Psoas muscle (tissue), 8 donors: ENCODE data around the gene LMTK2. TPM values are rescaled to one million over a fixed set of nuclear protein-coding genes. Genes with fewer than 3 reads are reported as not detected.
A peak's percentile ranks its signal among the peaks of the same experiment; 100 is the strongest.

Experiments
- ATAC-seq, 4 donors: fragments of 200-7000 bp; cut with Tn5 transposase; one replicate each; pipeline ENCODE4 v1.9.1; 2020; ENCODE audit warnings: moderate library complexity in 3 of 4, mild to moderate bottlenecking in 2 of 4
- DNase-seq, 2 donors: peaks; one replicate each; pipeline ENCODE4 v3.0.0-alpha.2; 2020
- H3K27ac ChIP-seq: fragments of 200-600 bp; one replicate; pipeline ENCODE4 v1.8.0; 2022
- H3K27me3 ChIP-seq, 3 donors: fragments of 200-600 bp in 1 of 3; one replicate each; pipeline versions ENCODE4 v1.6.1 to v1.8.0; 2013 to 2022; ENCODE audit warnings: low read length in 2 of 3, mild to moderate bottlenecking in 2 of 3, moderate library complexity in 1 of 3; ENCODE audit not compliant: insufficient read depth in 3 of 3
- H3K36me3 ChIP-seq, 2 donors: fragments of 200-600 bp in 1 of 2; one replicate each; pipeline versions ENCODE4 v1.6.1 to v1.8.0; 2013 to 2022; ENCODE audit warnings: low read depth in 1 of 2, mild to moderate bottlenecking in 1 of 2, moderate library complexity in 1 of 2; ENCODE audit not compliant: insufficient read depth in 1 of 2
- H3K4me1 ChIP-seq: fragments of 200-600 bp; one replicate; pipeline ENCODE4 v1.8.0; 2022
- H3K4me3 ChIP-seq: fragments of 200-600 bp; one replicate; pipeline ENCODE4 v1.8.0; 2022; ENCODE audit warnings: mild to moderate bottlenecking
- H3K9me3 ChIP-seq: fragments of 200-600 bp; one replicate; pipeline ENCODE4 v1.8.0; 2022
- CTCF ChIP-seq: fragments of 200-600 bp; IDR thresholded peaks from one replicate; pipeline ENCODE4 v1.8.0; 2022; ENCODE audit warnings: antibody characterized with exemption
- WGBS, 3 donors: extraction: QIAGEN DNeasy Blood & Tissue Kit; methylation state at CpG; one replicate each; pipeline versions ENCODE4 v1.1.6 to v1.1.7; 2013; 5-methylcytosine and 5-hydroxymethylcytosine counted together
- intact Hi-C, 2 donors: fragments of 100-400 bp; cut with DNase I; formaldehyde crosslinking; loops; one replicate each; pipeline versions ENCODE4 v1.11.0 to v1.14.2; 2022
- polyA plus RNA-seq, 3 donors: library from polyadenylated mRNA; stranded (reverse); fragments of 200-250 nt; gene quantifications; one replicate each; pipeline ENCODE4 v1.2.3, GENCODE V29; 2013
- total RNA-seq, 4 donors: library from RNA; stranded (reverse); fragmentation: NEBNext Ultra II Directional in 2 of 4; extraction: Animal tissue kit (Norgen Biotek cat#: 25700) in 2 of 4; gene quantifications; one replicate each; pipeline versions ENCODE4 v1.2.1 to v1.2.4, GENCODE V29; 2021 to 2023
- donor health status: healthy with polysubstance abuse.
- donor health status: DM: no; HTN: no; CAD: no; lungs with moderate emphysema.
- donor health status: Bipolar disorder and iron deficiency.
- donor health status: healthy.
- donor health status: DM: yes; HTN: yes; CAD: no.
- donor health status: DM: no; HTN: no; CAD: no.
- donor health status: DM: no; HTN: no; CAD: no.
- donor health status: DM: yes; HTN: yes; CAD: no.

Gene LMTK2
- total and polyA plus RNA-seq, 7 donors, result 3.6 to 25.0 (median 13.5) TPM

- H3K9me3 ChIP-seq, result no peaks in the 10 kb centered on the region
- DNase-seq, result no peak
- intact Hi-C loops, result no loop called here
- 89 to 91% (median 90%) methylated on average over 30 to 32 of the region's 32 CpGs for WGBS, 3 donors
- peaks cover 8% of the 10 kb centered on the region for H3K4me1 ChIP-seq
- no peak overlapping the region for H3K27ac ChIP-seq
- H3K4me3 ChIP-seq, result no peak overlapping the region
- TF ChIP-seq CTCF, result no peak
- no peaks in the 10 kb centered on the region for H3K27me3 ChIP-seq
- H3K36me3 ChIP-seq, result peaks cover 0 to 44% of the 10 kb centered on the region in 2 donors
- no peak for ATAC-seq
Observed at GRCh38 chr7:98233219-98234070, 126.8 kb downstream of the LMTK2 start.

- Histone ChIP-seq H3K27me3 (no peaks in the 10 kb centered on the region), H3K4me3 (no peak overlapping the region), H3K27ac (no peak overlapping the region), H3K36me3 (peaks cover 0 to 55% of the 10 kb centered on the region in 2 donors), H3K9me3 (no peaks in the 10 kb centered on the region), H3K4me1 (peaks cover 3% of the 10 kb centered on the region)
- no peak for ATAC-seq
- DNase-seq, result peak in 1 of 2 donors; percentile 6
- intact Hi-C loops, result no loop called here
- WGBS, 3 donors, result 95% methylated on average over 10 of the region's 10 CpGs
- no peak for TF ChIP-seq CTCF
Observed at GRCh38 chr7:98234429-98235147, 127.9 kb downstream of the LMTK2 start.

DNA sequence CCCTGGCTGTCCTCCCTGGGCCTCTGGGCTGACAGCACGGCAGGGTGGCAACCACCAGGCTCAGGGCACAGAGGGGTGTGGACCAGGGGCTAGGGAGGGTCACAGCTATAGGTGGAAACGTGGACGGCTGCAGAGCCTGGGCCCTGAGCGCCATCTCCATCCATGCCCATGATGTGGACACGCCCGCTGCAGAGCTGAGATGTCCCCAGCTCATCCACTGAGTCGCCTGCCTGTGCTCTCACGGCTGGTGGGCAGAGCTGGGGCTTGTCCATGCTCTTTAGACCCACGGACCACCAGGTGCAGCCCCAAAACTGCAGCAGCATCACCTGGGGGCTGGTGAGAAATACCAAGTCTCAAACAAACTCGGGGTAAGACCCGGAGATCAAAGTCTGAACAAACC is 129.2 kb downstream of the LMTK2 start:
- Histone ChIP-seq H3K27me3 (no peaks in the 10 kb centered on the region), H3K27ac (no peak overlapping the region), H3K36me3 (peaks cover 0 to 68% of the 10 kb centered on the region in 2 donors), H3K4me3 (no peak overlapping the region), H3K9me3 (no peaks in the 10 kb centered on the region), H3K4me1 (no peaks in the 10 kb centered on the region)
- DNase-seq (peak in 1 of 2 donors; percentile 50), ATAC-seq (no peak)
- TF ChIP-seq CTCF, result no peak
- 91 to 95% (median 94%) methylated on average over 11 of the region's 11 CpGs for WGBS, 3 donors
- intact Hi-C loops, result no loop called here

GRCh38 chr7:98236355-98237185 is 129.9 kb downstream of the LMTK2 start:
- no peak for TF ChIP-seq CTCF
- H3K4me1 ChIP-seq, result no peaks in the 10 kb centered on the region
- ATAC-seq (peak in 1 of 4 donors; percentile 17), DNase-seq (peak in 1 of 2 donors; percentile 46)
- WGBS, 3 donors, result 92 to 95% (median 95%) methylated on average over 24 to 25 of the region's 25 CpGs
- H3K4me3 ChIP-seq, result no peak overlapping the region
- no peaks in the 10 kb centered on the region for H3K27me3 ChIP-seq
- intact Hi-C loops, result no loop called here
- peaks cover 0 to 75% of the 10 kb centered on the region in 2 donors for H3K36me3 ChIP-seq
- H3K9me3 ChIP-seq, result no peaks in the 10 kb centered on the region
- H3K27ac ChIP-seq, result no peak overlapping the region
